ENCODE results near the gene ADAMTS17. TPM values are rescaled to one million over a fixed set of nuclear protein-coding genes. Genes with fewer than 3 reads are reported as not detected.
A peak's percentile ranks its signal among the peaks of the same experiment; 100 is the strongest.

ADAMTS17 gene
- total and polyA plus RNA-seq, 8 donors, result 4.2 to 16.4 (median 10.8) TPM

GRCh38 chr15:99993681-99994131 is 348.1 kb downstream of the ADAMTS17 start:
- Histone ChIP-seq H3K27ac (no peak overlapping the region), H3K9me3 (no peaks in the 10 kb centered on the region), H3K4me1 (no peaks in the 10 kb centered on the region), H3K36me3 (peaks cover 0 to 5% (median 0%) of the 10 kb centered on the region in 3 donors), H3K27me3 (no peaks in the 10 kb centered on the region), H3K4me3 (no peak overlapping the region)
- no peak for FAIRE-seq
- WGBS, 2 donors, result 92 to 94% methylated on average over 10 of the region's 10 CpGs
- TF ChIP-seq CTCF (IDR thresholded peaks at IDR 0.05), result no peak
- DNase-seq, result peak in 2 of 6 donors; percentile 31 to 36
- intact Hi-C loops (cut with DNase I), result no loop called here
- ATAC-seq, result no peak

DNA sequence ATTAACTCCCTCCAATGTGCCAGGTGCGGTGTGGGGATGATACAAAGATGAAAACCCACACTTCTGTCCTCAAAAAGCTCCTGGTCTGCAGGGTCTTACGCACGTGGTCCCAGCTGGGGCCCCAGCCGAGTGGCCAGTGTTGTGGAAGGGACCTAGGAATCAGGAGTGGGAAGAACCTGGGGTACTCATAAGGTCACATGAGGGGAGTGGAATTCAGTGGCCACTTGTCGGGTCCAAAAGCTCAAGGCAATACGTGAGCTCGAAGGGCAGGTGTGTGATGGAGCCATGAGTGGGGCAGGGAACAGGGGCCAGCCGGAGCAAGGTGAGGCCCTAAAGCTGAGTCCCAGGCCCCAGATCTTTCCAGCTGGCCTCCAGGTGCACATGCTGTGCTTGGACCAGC is 348.5 kb downstream of the ADAMTS17 start:
- H3K4me3 ChIP-seq, result no peak overlapping the region
- no peak for TF ChIP-seq CTCF (IDR thresholded peaks at IDR 0.05)
- H3K36me3 ChIP-seq, result peaks cover 0 to 5% (median 0%) of the 10 kb centered on the region in 3 donors
- ATAC-seq (no peak), DNase-seq (peak in 2 of 6 donors; percentile 25 to 33), FAIRE-seq (no peak)
- intact Hi-C loops (cut with DNase I), result no loop called here
- no peaks in the 10 kb centered on the region for H3K27me3 ChIP-seq
- no peaks in the 10 kb centered on the region for H3K9me3 ChIP-seq
- H3K27ac ChIP-seq, result no peak overlapping the region
- no peaks in the 10 kb centered on the region for H3K4me1 ChIP-seq
- WGBS, 2 donors, result 93 to 96% methylated on average over 8 of the region's 8 CpGs

GRCh38 chr15:99992611-99993231 is 349.1 kb downstream of the ADAMTS17 start:
- H3K4me3 ChIP-seq, result no peak overlapping the region
- peaks cover 0 to 5% (median 0%) of the 10 kb centered on the region in 3 donors for H3K36me3 ChIP-seq
- H3K27me3 ChIP-seq, result no peaks in the 10 kb centered on the region
- no peak for TF ChIP-seq CTCF (IDR thresholded peaks at IDR 0.05)
- intact Hi-C loops (cut with DNase I), result no loop called here
- H3K9me3 ChIP-seq, result no peaks in the 10 kb centered on the region
- peak in 2 of 6 donors; percentile 36 to 37 for DNase-seq
- no peak overlapping the region for H3K27ac ChIP-seq
- 92 to 98% methylated on average over 29 of the region's 29 CpGs for WGBS, 2 donors
- H3K4me1 ChIP-seq, result no peaks in the 10 kb centered on the region
- FAIRE-seq, result no peak
- no peak for ATAC-seq

- Histone ChIP-seq H3K9me3 (no peaks in the 10 kb centered on the region), H3K27ac (no peak overlapping the region), H3K27me3 (no peaks in the 10 kb centered on the region), H3K4me3 (no peak overlapping the region), H3K4me1 (no peaks in the 10 kb centered on the region), H3K36me3 (peaks cover 0 to 5% (median 0%) of the 10 kb centered on the region in 3 donors)
- DNase-seq, result peak in 2 of 6 donors; percentile 27 to 33
- 97% methylated on average over 9 of the region's 9 CpGs for WGBS, 2 donors
- no peak for ATAC-seq
- TF ChIP-seq CTCF (IDR thresholded peaks at IDR 0.05), result no peak
- no peak for FAIRE-seq
- intact Hi-C loops (cut with DNase I), result no loop called here
These were observed 352.7 kb downstream of the ADAMTS17 start for GRCh38 chr15:99989095-99989494.

- FAIRE-seq, result no peak
These were observed 354.1 kb downstream of the ADAMTS17 start for GRCh38 chr15:99987701-99988100.

More at GRCh38 chr15:99987701-99988100, 354.1 kb downstream of the ADAMTS17 start:
- DNase-seq (peak in 2 of 6 donors; percentile 14 to 30), ATAC-seq (no peak)
- Histone ChIP-seq H3K4me3 (no peak overlapping the region), H3K27me3 (no peaks in the 10 kb centered on the region), H3K27ac (no peak overlapping the region), H3K36me3 (peaks cover 0 to 3% (median 0%) of the 10 kb centered on the region in 3 donors), H3K4me1 (no peaks in the 10 kb centered on the region), H3K9me3 (no peaks in the 10 kb centered on the region)
- no peak for TF ChIP-seq CTCF (IDR thresholded peaks at IDR 0.05)
- WGBS, 2 donors, result 95 to 96% methylated on average over 3 of the region's 3 CpGs
- intact Hi-C loops (cut with DNase I), result no loop called here
